H1 (cell line): ENCODE data around the gene EXD2.

ENCODE experiments used
- CEBPB ChIP-seq: IDR thresholded peaks from 2 replicates; pipeline ENCODE4 v1.6.1; 2012; ENCODE audit warnings: low read depth, low read length
- EP300 ChIP-seq, 2 experiments: IDR thresholded peaks; 1 replicate in 1 of 2; 2 replicates in 1 of 2; pipeline ENCODE4 v1.6.1; 2011 to 2012; ENCODE audit warnings: low read depth in 2 of 2, low read length in 2 of 2, mild to moderate bottlenecking in 2 of 2, borderline replicate concordance in 1 of 2, inconsistent platforms in 1 of 2, moderate library complexity in 1 of 2
- FOSL1 ChIP-seq: IDR thresholded peaks from 2 replicates; pipeline ENCODE4 v1.6.1; 2011; ENCODE audit warnings: mild to moderate bottlenecking, low read depth, low read length, moderate library complexity; ENCODE audit not compliant: insufficient read depth
- NRF1 ChIP-seq: IDR thresholded peaks from 2 replicates; pipeline ENCODE4 v1.6.1; 2011; ENCODE audit warnings: mild to moderate bottlenecking, low read depth, low read length, improper control_type of control experiment

DNA sequence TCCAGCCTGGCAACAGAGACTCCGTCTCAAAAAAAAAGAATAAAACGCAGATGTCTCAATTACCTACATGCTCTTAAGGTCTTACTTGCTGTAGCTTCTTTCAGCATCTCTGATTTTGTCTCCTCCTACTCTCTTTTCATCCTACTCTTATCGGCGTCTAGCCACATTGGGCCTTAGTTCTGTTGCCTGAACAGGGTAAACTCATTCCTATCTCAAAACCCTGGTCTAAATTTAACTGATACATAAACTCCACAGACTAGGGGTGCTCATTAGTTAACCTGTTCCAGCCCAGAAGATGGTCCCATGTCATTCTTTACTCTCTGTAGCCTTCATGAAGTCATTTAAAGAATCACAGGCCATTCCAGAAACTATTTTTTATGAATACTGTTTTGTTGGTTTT is 33.6 kb downstream of the EXD2 start:
- TF ChIP-seq FOSL1 (no peak), NRF1 (no peak), CEBPB (no peak), EP300 (IDR thresholded peaks at IDR 0.05; ENCODE audit: borderline replicate concordance in 1 of 2, low read depth in 2 of 2, low read length in 2 of 2) (no peak)
